GM12872 (cell line): ENCODE measurements around the gene PRDM2.

Experiments used
- CTCF ChIP-seq: IDR thresholded peaks from 3 replicates; pipeline ENCODE4 v1.5.1; 2011; ENCODE audit warnings: low read depth, mild to moderate bottlenecking, low read length, moderate library complexity; ENCODE audit not compliant: insufficient read depth

The PRDM2 gene

GRCh38 chr1:13869172-13869797 is 169.3 kb downstream of the PRDM2 start:
- TF ChIP-seq CTCF, result no peak

- TF ChIP-seq CTCF, result no peak
Observed at GRCh38 chr1:13871413-13871812, 171.4 kb downstream of the PRDM2 start.

GRCh38 chr1:13871886-13872285 is 171.9 kb downstream of the PRDM2 start:
- no peak for TF ChIP-seq CTCF

- TF ChIP-seq CTCF, result no peak
Observed at GRCh38 chr1:13873032-13873431, 173.0 kb downstream of the PRDM2 start.
